GM23248 (cell line): ENCODE data around the gene CTAGE6.

Source experiments
- EZH2 ChIP-seq: fragments of 200-600 bp; sonication (generic); IDR thresholded peaks from 2 replicates; pipeline ENCODE4 v1.6.1; 2018; ENCODE audit warnings: antibody characterized with exemption, mild to moderate bottlenecking; ENCODE audit not compliant: insufficient read depth, poor library complexity, severe bottlenecking
- EZH2phosphoT487 ChIP-seq: fragments of 200-600 bp; sonication (generic); IDR thresholded peaks from 2 replicates; pipeline ENCODE4 v1.6.1; 2018; ENCODE audit warnings: antibody characterized with exemption, moderate library complexity, mild to moderate bottlenecking, low read depth; ENCODE audit not compliant: insufficient read depth

- TF ChIP-seq EZH2phosphoT487 (no peak), EZH2 (no peak)
Measured at GRCh38 chr7:143733876-143734275, 23.6 kb downstream of the CTAGE6 start.
